ENCODE data around the gene GPR37L1.

GPR37L1 gene

GRCh38 chr1:202146279-202146678, 23.6 kb downstream of the GPR37L1 start:
- no peak overlapping the region for H3K4me3 ChIP-seq (ENCODE audit: low read depth, low read length)
- no peak for TF ChIP-seq CTCF (IDR thresholded peaks at IDR 0.05; ENCODE audit: low read depth, low read length)

GRCh38 chr1:202146993-202147392, 24.3 kb downstream of the GPR37L1 start:
- H3K4me3 ChIP-seq (ENCODE audit: low read depth, low read length): no peak overlapping the region
- TF ChIP-seq CTCF (IDR thresholded peaks at IDR 0.05; ENCODE audit: low read depth, low read length): no peak

GRCh38 chr1:202148391-202148790, 25.7 kb downstream of the GPR37L1 start:
- H3K4me3 ChIP-seq (ENCODE audit: low read depth, low read length): no peak overlapping the region
- no peak for TF ChIP-seq CTCF (IDR thresholded peaks at IDR 0.05; ENCODE audit: low read depth, low read length)

- no peak for TF ChIP-seq CTCF (IDR thresholded peaks at IDR 0.05; ENCODE audit: low read depth, low read length)
- no peak overlapping the region for H3K4me3 ChIP-seq (ENCODE audit: low read depth, low read length)
Measured at GRCh38 chr1:202149566-202149965, 26.8 kb downstream of the GPR37L1 start.

- TF ChIP-seq CTCF (IDR thresholded peaks at IDR 0.05; ENCODE audit: low read depth, low read length): no peak
- H3K4me3 ChIP-seq (ENCODE audit: low read depth, low read length): no peak overlapping the region
Measured at GRCh38 chr1:202150187-202150586, 27.5 kb downstream of the GPR37L1 start.

- TF ChIP-seq CTCF (IDR thresholded peaks at IDR 0.05; ENCODE audit: low read depth, low read length): no peak
- H3K4me3 ChIP-seq (ENCODE audit: low read depth, low read length): no peak overlapping the region
Measured at GRCh38 chr1:202150602-202151001, 27.9 kb downstream of the GPR37L1 start.

- TF ChIP-seq CTCF (IDR thresholded peaks at IDR 0.05; ENCODE audit: low read depth, low read length): no peak
- no peak overlapping the region for H3K4me3 ChIP-seq (ENCODE audit: low read depth, low read length)
Measured at GRCh38 chr1:202151045-202151444, 28.3 kb downstream of the GPR37L1 start.

Data from WI38 (cell line).